Right atrium auricular region (tissue), 2 donors: ENCODE data around the gene TAF11L5. TPM values are rescaled to one million over a fixed set of nuclear protein-coding genes. Genes with fewer than 3 reads are reported as not detected.
"Not testable (repeated sequence)": the region's sequence is repeated elsewhere in the genome, so short reads cannot be mapped to it uniquely, and the experiment has no call there.

ENCODE experiments used
- DNase-seq: peaks from one replicate; pipeline ENCODE4 v3.0.0-alpha.2; 2019; ENCODE audit warnings: low spot score
- H3K27ac ChIP-seq, 2 donors: fragments of 200-600 bp; sonication (generic); 1 replicate in 1 of 2; 2 replicates in 1 of 2; pipeline ENCODE4 v1.5.1; 2016 to 2019
- H3K27me3 ChIP-seq, 2 donors: fragments of 200-600 bp; sonication (generic); one replicate each; pipeline versions ENCODE4 v1.5.1 to v1.6.0; 2017 to 2019
- H3K36me3 ChIP-seq: fragments of 200-600 bp; sonication (generic); one replicate; pipeline ENCODE4 v1.5.1; 2016
- H3K4me1 ChIP-seq, 2 donors: fragments of 200-600 bp; sonication (generic); one replicate each; pipeline versions ENCODE4 v1.5.1 to v1.6.0; 2017 to 2019
- H3K4me3 ChIP-seq, 2 donors: fragments of 200-600 bp; sonication (generic); 1 replicate in 1 of 2; 2 replicates in 1 of 2; pipeline ENCODE4 v1.5.1; 2017 to 2019; ENCODE audit warnings: mild to moderate bottlenecking in 1 of 2, moderate library complexity in 1 of 2
- H3K9me3 ChIP-seq, 2 donors: fragments of 200-600 bp; sonication (generic); one replicate each; pipeline ENCODE4 v1.5.1; 2019
- CTCF ChIP-seq, 2 donors: fragments of 200-600 bp; sonication (generic); IDR thresholded peaks; one replicate each; pipeline ENCODE4 v1.5.1; 2019; ENCODE audit warnings: antibody characterized with exemption in 2 of 2
- total RNA-seq, 2 donors: library from RNA; depleted of rRNA; stranded (reverse); fragments of >200 nt; gene quantifications; one replicate each; pipeline ENCODE4 v1.1.0, GENCODE V29; 2016

Gene TAF11L5
- not detected for total RNA-seq

- not testable (repeated sequence) for H3K4me1 ChIP-seq, H3K27me3 ChIP-seq, H3K4me3 ChIP-seq, H3K9me3 ChIP-seq, H3K36me3 ChIP-seq, DNase-seq, H3K27ac ChIP-seq
Observed at GRCh38 chr5:17524935-17525334, at the start of gene TAF11L5. TSS of gene TAF11L5 (plus strand) at chr5:17525235.

- Histone ChIP-seq H3K4me3 (no peak overlapping the region), H3K27me3 (no peaks in the 10 kb centered on the region), H3K36me3 (no peaks in the 10 kb centered on the region), H3K4me1 (no peaks in the 10 kb centered on the region), H3K27ac (no peak overlapping the region), H3K9me3 (no peaks in the 10 kb centered on the region)
- TF ChIP-seq CTCF (IDR thresholded peaks at IDR 0.05) = no peak
- no peak for DNase-seq
Observed at GRCh38 chr5:17477043-17477442, 48.0 kb upstream of the TAF11L5 start.

GRCh38 chr5:17477573-17478265 lies 47.3 kb upstream of the TAF11L5 start:
- Histone ChIP-seq H3K27ac (no peak overlapping the region), H3K9me3 (no peaks in the 10 kb centered on the region), H3K27me3 (no peaks in the 10 kb centered on the region), H3K4me1 (no peaks in the 10 kb centered on the region), H3K36me3 (no peaks in the 10 kb centered on the region), H3K4me3 (no peak overlapping the region)
- no peak for TF ChIP-seq CTCF (IDR thresholded peaks at IDR 0.05)
- DNase-seq = no peak

GRCh38 chr5:17481378-17481777 lies 43.7 kb upstream of the TAF11L5 start:
- no peak overlapping the region for H3K4me3 ChIP-seq
- no peak for DNase-seq
- H3K4me1 ChIP-seq = no peaks in the 10 kb centered on the region
- no peak for TF ChIP-seq CTCF (IDR thresholded peaks at IDR 0.05)
- no peaks in the 10 kb centered on the region for H3K36me3 ChIP-seq
- no peaks in the 10 kb centered on the region for H3K9me3 ChIP-seq
- H3K27me3 ChIP-seq = no peaks in the 10 kb centered on the region
- no peak overlapping the region for H3K27ac ChIP-seq

GRCh38 chr5:17482790-17483189 lies 42.2 kb upstream of the TAF11L5 start:
- H3K9me3 ChIP-seq = no peaks in the 10 kb centered on the region
- H3K36me3 ChIP-seq = no peaks in the 10 kb centered on the region
- no peak overlapping the region for H3K4me3 ChIP-seq
- H3K4me1 ChIP-seq = no peaks in the 10 kb centered on the region
- H3K27me3 ChIP-seq = no peaks in the 10 kb centered on the region
- TF ChIP-seq CTCF (IDR thresholded peaks at IDR 0.05) = no peak
- no peak overlapping the region for H3K27ac ChIP-seq
- no peak for DNase-seq

GRCh38 chr5:17486464-17487173 lies 38.4 kb upstream of the TAF11L5 start:
- not testable (repeated sequence) for H3K27ac ChIP-seq, H3K9me3 ChIP-seq, H3K4me3 ChIP-seq, DNase-seq, H3K4me1 ChIP-seq, H3K27me3 ChIP-seq, H3K36me3 ChIP-seq

- Histone ChIP-seq H3K36me3 (no peaks in the 10 kb centered on the region), H3K27ac (no peak overlapping the region), H3K4me1 (no peaks in the 10 kb centered on the region), H3K27me3 (no peaks in the 10 kb centered on the region), H3K4me3 (no peak overlapping the region), H3K9me3 (no peaks in the 10 kb centered on the region)
- TF ChIP-seq CTCF (IDR thresholded peaks at IDR 0.05) = no peak
- DNase-seq = no peak
Observed at GRCh38 chr5:17487174-17487512, 37.9 kb upstream of the TAF11L5 start.

GRCh38 chr5:17491257-17491656 lies 33.8 kb upstream of the TAF11L5 start:
- not testable (repeated sequence) for H3K4me1 ChIP-seq, H3K9me3 ChIP-seq, H3K27ac ChIP-seq, H3K4me3 ChIP-seq, DNase-seq, H3K27me3 ChIP-seq, H3K36me3 ChIP-seq
